Measurements from ENCODE around the gene LRP1.

Gene LRP1

GRCh38 chr12:57199191-57199590, 70.9 kb downstream of the LRP1 start:
- no peaks in the 10 kb centered on the region for H3K36me3 Mint-ChIP-seq (ENCODE audit: low read depth)
- H3K4me1 Mint-ChIP-seq (ENCODE audit: low read depth) = no peaks in the 10 kb centered on the region
- no peaks in the 10 kb centered on the region for H3K27me3 Mint-ChIP-seq
- DNase-seq = no peak
- H3K27ac Mint-ChIP-seq = no peak overlapping the region
- H3K4me3 Mint-ChIP-seq = no peak overlapping the region
- H3K9me3 Mint-ChIP-seq = no peaks in the 10 kb centered on the region

GRCh38 chr12:57200497-57200896, 72.2 kb downstream of the LRP1 start:
- H3K4me1 Mint-ChIP-seq (ENCODE audit: low read depth) = no peaks in the 10 kb centered on the region

GRCh38 chr12:57201219-57201618, 72.9 kb downstream of the LRP1 start:
- H3K9me3 Mint-ChIP-seq = no peaks in the 10 kb centered on the region
- H3K4me3 Mint-ChIP-seq = no peak overlapping the region
- no peak for DNase-seq
- H3K27me3 Mint-ChIP-seq = no peaks in the 10 kb centered on the region
- H3K36me3 Mint-ChIP-seq (ENCODE audit: low read depth) = no peaks in the 10 kb centered on the region
- no peaks in the 10 kb centered on the region for H3K4me1 Mint-ChIP-seq (ENCODE audit: low read depth)
- H3K27ac Mint-ChIP-seq = no peak overlapping the region

More at GRCh38 chr12:57200497-57200896, 72.2 kb downstream of the LRP1 start:
- no peak overlapping the region for H3K4me3 Mint-ChIP-seq
- no peaks in the 10 kb centered on the region for H3K27me3 Mint-ChIP-seq
- no peak for DNase-seq
- no peaks in the 10 kb centered on the region for H3K9me3 Mint-ChIP-seq
- H3K36me3 Mint-ChIP-seq (ENCODE audit: low read depth) = no peaks in the 10 kb centered on the region
- H3K27ac Mint-ChIP-seq = no peak overlapping the region

GRCh38 chr12:57201631-57202030, 73.3 kb downstream of the LRP1 start:
- Mint-ChIP-seq H3K27me3 (no peaks in the 10 kb centered on the region), H3K9me3 (no peaks in the 10 kb centered on the region), H3K4me3 (no peak overlapping the region), H3K36me3 (ENCODE audit: low read depth) (no peaks in the 10 kb centered on the region), H3K27ac (no peak overlapping the region), H3K4me1 (ENCODE audit: low read depth) (no peaks in the 10 kb centered on the region)
- DNase-seq = no peak

GRCh38 chr12:57202321-57202720, 74.0 kb downstream of the LRP1 start:
- no peaks in the 10 kb centered on the region for H3K36me3 Mint-ChIP-seq (ENCODE audit: low read depth)
- H3K4me1 Mint-ChIP-seq (ENCODE audit: low read depth) = no peaks in the 10 kb centered on the region
- H3K27ac Mint-ChIP-seq = no peak overlapping the region
- no peaks in the 10 kb centered on the region for H3K27me3 Mint-ChIP-seq
- no peak overlapping the region for H3K4me3 Mint-ChIP-seq
- no peak for DNase-seq
- no peaks in the 10 kb centered on the region for H3K9me3 Mint-ChIP-seq

GRCh38 chr12:57203201-57203600, 74.9 kb downstream of the LRP1 start:
- no peaks in the 10 kb centered on the region for H3K9me3 Mint-ChIP-seq
- DNase-seq = no peak
- no peaks in the 10 kb centered on the region for H3K27me3 Mint-ChIP-seq
- no peaks in the 10 kb centered on the region for H3K4me1 Mint-ChIP-seq (ENCODE audit: low read depth)
- no peak overlapping the region for H3K4me3 Mint-ChIP-seq
- no peak overlapping the region for H3K27ac Mint-ChIP-seq
- no peaks in the 10 kb centered on the region for H3K36me3 Mint-ChIP-seq (ENCODE audit: low read depth)

- no peak for DNase-seq
- Mint-ChIP-seq H3K27me3 (no peaks in the 10 kb centered on the region), H3K36me3 (ENCODE audit: low read depth) (no peaks in the 10 kb centered on the region), H3K9me3 (no peaks in the 10 kb centered on the region), H3K27ac (no peak overlapping the region), H3K4me1 (ENCODE audit: low read depth) (no peaks in the 10 kb centered on the region), H3K4me3 (no peak overlapping the region)
These were observed 75.5 kb downstream of the LRP1 start for GRCh38 chr12:57203791-57204190.

- Mint-ChIP-seq H3K4me1 (ENCODE audit: low read depth) (no peaks in the 10 kb centered on the region), H3K27ac (no peak overlapping the region), H3K4me3 (no peak overlapping the region), H3K9me3 (no peaks in the 10 kb centered on the region), H3K27me3 (no peaks in the 10 kb centered on the region), H3K36me3 (ENCODE audit: low read depth) (no peaks in the 10 kb centered on the region)
- DNase-seq = no peak
These were observed 76.2 kb downstream of the LRP1 start for GRCh38 chr12:57204454-57204853.

GRCh38 chr12:57205186-57205585, 76.9 kb downstream of the LRP1 start:
- H3K27me3 Mint-ChIP-seq = no peaks in the 10 kb centered on the region
- H3K4me3 Mint-ChIP-seq = no peak overlapping the region
- H3K4me1 Mint-ChIP-seq (ENCODE audit: low read depth) = no peaks in the 10 kb centered on the region
- no peak for DNase-seq
- no peak overlapping the region for H3K27ac Mint-ChIP-seq
- H3K9me3 Mint-ChIP-seq = no peaks in the 10 kb centered on the region
- no peaks in the 10 kb centered on the region for H3K36me3 Mint-ChIP-seq (ENCODE audit: low read depth)

GRCh38 chr12:57205931-57206330, 77.6 kb downstream of the LRP1 start:
- no peak for DNase-seq
- no peaks in the 10 kb centered on the region for H3K4me1 Mint-ChIP-seq (ENCODE audit: low read depth)
- H3K9me3 Mint-ChIP-seq = no peaks in the 10 kb centered on the region
- no peaks in the 10 kb centered on the region for H3K27me3 Mint-ChIP-seq
- no peaks in the 10 kb centered on the region for H3K36me3 Mint-ChIP-seq (ENCODE audit: low read depth)
- no peak overlapping the region for H3K27ac Mint-ChIP-seq
- H3K4me3 Mint-ChIP-seq = no peak overlapping the region

- H3K27ac Mint-ChIP-seq = no peak overlapping the region
- DNase-seq = no peak
- H3K27me3 Mint-ChIP-seq = no peaks in the 10 kb centered on the region
- H3K36me3 Mint-ChIP-seq (ENCODE audit: low read depth) = no peaks in the 10 kb centered on the region
- H3K9me3 Mint-ChIP-seq = no peaks in the 10 kb centered on the region
- no peak overlapping the region for H3K4me3 Mint-ChIP-seq
- no peaks in the 10 kb centered on the region for H3K4me1 Mint-ChIP-seq (ENCODE audit: low read depth)
These were observed 79.7 kb downstream of the LRP1 start for GRCh38 chr12:57207731-57208630.

GRCh38 chr12:57208631-57209282, 80.5 kb downstream of the LRP1 start:
- Mint-ChIP-seq H3K4me1 (ENCODE audit: low read depth) (peaks cover 6% of the 10 kb centered on the region), H3K4me3 (no peak overlapping the region), H3K36me3 (ENCODE audit: low read depth) (no peaks in the 10 kb centered on the region), H3K27ac (no peak overlapping the region), H3K9me3 (no peaks in the 10 kb centered on the region), H3K27me3 (peaks cover 6% of the 10 kb centered on the region)
- DNase-seq = no peak

GRCh38 chr12:57209916-57210315, 81.6 kb downstream of the LRP1 start:
- H3K4me3 Mint-ChIP-seq = no peak overlapping the region
- no peak overlapping the region for H3K27ac Mint-ChIP-seq
- peaks cover 17% of the 10 kb centered on the region for H3K27me3 Mint-ChIP-seq
- no peak for DNase-seq
- H3K4me1 Mint-ChIP-seq (ENCODE audit: low read depth) = peaks cover 12% of the 10 kb centered on the region
- no peaks in the 10 kb centered on the region for H3K36me3 Mint-ChIP-seq (ENCODE audit: low read depth)
- no peaks in the 10 kb centered on the region for H3K9me3 Mint-ChIP-seq

- Mint-ChIP-seq H3K36me3 (ENCODE audit: low read depth) (no peaks in the 10 kb centered on the region), H3K9me3 (no peaks in the 10 kb centered on the region), H3K4me3 (no peak overlapping the region), H3K27me3 (peaks cover 23% of the 10 kb centered on the region), H3K4me1 (ENCODE audit: low read depth) (peaks cover 15% of the 10 kb centered on the region), H3K27ac (no peak overlapping the region)
- no peak for DNase-seq
These were observed 82.2 kb downstream of the LRP1 start for GRCh38 chr12:57210461-57210860.
